Heart left ventricle (tissue), 16 donors: ENCODE measurements around the gene OXNAD1. TPM values are rescaled to one million over a fixed set of nuclear protein-coding genes. Genes with fewer than 3 reads are reported as not detected.
"Not testable (repeated sequence)": the region's sequence is repeated elsewhere in the genome, so short reads cannot be mapped to it uniquely, and the experiment has no call there.

ENCODE experiments used
- ATAC-seq, 4 donors: fragments of 200-7000 bp; cut with Tn5 transposase; one replicate each; pipeline ENCODE4 v1.9.1; 2020 to 2022; ENCODE audit warnings: moderate library complexity in 4 of 4, mild to moderate bottlenecking in 3 of 4, moderate number of reproducible peaks in 1 of 4
- DNase-seq, 5 donors: peaks; one replicate each; pipeline ENCODE4 v3.0.0-alpha.2; 2020
- H3K27ac ChIP-seq, 12 donors: fragments of 200-600 bp; sonication (generic) in 4 of 12; one replicate each; pipeline versions ENCODE4 v1.5.0 to v1.8.0; 2016 to 2022; ENCODE audit warnings: mild to moderate bottlenecking in 2 of 12
- H3K27me3 ChIP-seq, 9 donors: fragments of 200-600 bp; sonication (generic) in 2 of 9; one replicate each; pipeline versions ENCODE4 v1.5.1 to v1.8.0; 2016 to 2022; ENCODE audit warnings: mild to moderate bottlenecking in 3 of 9
- H3K36me3 ChIP-seq, 9 donors: fragments of 200-600 bp; sonication (generic) in 2 of 9; one replicate each; pipeline versions ENCODE4 v1.5.0 to v1.8.0; 2018 to 2022; ENCODE audit warnings: mild to moderate bottlenecking in 2 of 9
- H3K4me1 ChIP-seq, 12 donors: fragments of 200-600 bp; sonication (generic) in 4 of 12; one replicate each; pipeline versions ENCODE4 v1.5.0 to v1.8.0; 2016 to 2022; ENCODE audit warnings: mild to moderate bottlenecking in 3 of 12
- H3K4me3 ChIP-seq, 12 donors: fragments of 200-600 bp; sonication (generic) in 4 of 12; one replicate each; pipeline versions ENCODE4 v1.5.0 to v1.8.0; 2017 to 2022; ENCODE audit warnings: mild to moderate bottlenecking in 9 of 12, moderate library complexity in 4 of 12
- H3K9me3 ChIP-seq, 12 donors: fragments of 200-600 bp; sonication (generic) in 4 of 12; one replicate each; pipeline versions ENCODE4 v1.5.0 to v1.8.0; 2016 to 2022; ENCODE audit warnings: mild to moderate bottlenecking in 1 of 12
- CTCF ChIP-seq, 12 donors: fragments of 200-600 bp; sonication (generic) in 4 of 12; IDR thresholded peaks; one replicate each; pipeline versions ENCODE4 v1.5.0 to v1.8.0; 2018 to 2022; ENCODE audit warnings: antibody characterized with exemption in 12 of 12, mild to moderate bottlenecking in 5 of 12
- POLR2A ChIP-seq, 2 donors: fragments of 450-650 bp; IDR thresholded peaks; one replicate each; pipeline ENCODE4 v1.6.1; 2017; ENCODE audit warnings: antibody characterized with exemption in 2 of 2, mild to moderate bottlenecking in 2 of 2, moderate library complexity in 2 of 2
- WGBS, 4 donors: extraction: QIAGEN DNeasy Blood & Tissue Kit in 2 of 4; methylation state at CpG; one replicate each; pipeline versions ENCODE4 v1.1.5 to v1.1.7; 2013 to 2018; 5-methylcytosine and 5-hydroxymethylcytosine counted together
- intact Hi-C, 10 donors: fragments of 100-400 bp; cut with DNase I; formaldehyde crosslinking; loops; one replicate each; pipeline versions ENCODE4 v1.11.1 to v1.14.2; 2022
- polyA plus RNA-seq, 2 donors: library from polyadenylated mRNA; stranded (reverse); fragments of 200-250 nt; gene quantifications; one replicate each; pipeline ENCODE4 v1.2.3, GENCODE V29; 2013
- total RNA-seq, 9 donors: library from RNA; depleted of rRNA in 2 of 9; stranded (reverse); fragments of >200 nt in 2 of 9; fragmentation: NEBNext Ultra II Directional in 3 of 9; extraction: Animal tissue kit (Norgen Biotek cat#: 25700) in 3 of 9; gene quantifications; one replicate each; pipeline versions ENCODE4 v1.1.0 to v1.2.4, GENCODE V29; 2016 to 2023
- donor health status: ischemic (EF 13 %, LVEDD 7.1; RV severe dilation, severe dysfunction).
- donor health status: healthy with polysubstance abuse.
- donor health status: DM: no; HTN: yes; CAD: no.
- donor health status: DM: no; HTN: no; CAD: no.
- donor health status: ischemic (EF 25% LVEDD 6.9; RV normal size, moderate dysfunction).
- donor health status: ischemic (EF 25% LVEDD 5.7; RV mildly dilated, moderate dysfunction).
- donor health status: healthy.
- donor health status: DM: yes; HTN: yes; CAD: no.
- donor health status: ischemic (EF 35%, LVEDD 5.7; RV mildly dilated, moderate dysfunction).
- donor health status: nonischemic (EF 11% LVEDD 7.7; RV severe dilation, severe dysfunction).
- donor health status: DM: yes; HTN: yes; CAD: no.
- donor health status: PGD.
- donor health status: ischemic (EF 29% LVEDD 5.4; RV normal size, mild dysfunction).
- donor health status: nonischemic (EF 23%, LVEDD 6.1; RV moderate dilation, normal function).

The OXNAD1 gene
- total and polyA plus RNA-seq, 11 donors: 7.3 to 26.9 (median 18.1) TPM

GRCh38 chr3:16309558-16309957 lies 44.5 kb downstream of the OXNAD1 start:
- no peak overlapping the region for H3K4me3 ChIP-seq
- intact Hi-C loops: no loop called here
- no peaks in the 10 kb centered on the region for H3K9me3 ChIP-seq
- DNase-seq (no peak), ATAC-seq (no peak)
- TF ChIP-seq CTCF (IDR thresholded peaks at IDR 0.05): no peak
- H3K36me3 ChIP-seq: peaks cover 0 to 48% (median 35%) of the 10 kb centered on the region in 9 donors
- peak overlapping the region in 1 of 12 donors; percentile 50 for H3K27ac ChIP-seq
- WGBS, 4 donors: 42 to 91% (median 87%) methylated on average over 2 of the region's 2 CpGs
- H3K4me1 ChIP-seq: peaks cover 0 to 70% (median 11%) of the 10 kb centered on the region in 12 donors
- H3K27me3 ChIP-seq: no peaks in the 10 kb centered on the region

DNA sequence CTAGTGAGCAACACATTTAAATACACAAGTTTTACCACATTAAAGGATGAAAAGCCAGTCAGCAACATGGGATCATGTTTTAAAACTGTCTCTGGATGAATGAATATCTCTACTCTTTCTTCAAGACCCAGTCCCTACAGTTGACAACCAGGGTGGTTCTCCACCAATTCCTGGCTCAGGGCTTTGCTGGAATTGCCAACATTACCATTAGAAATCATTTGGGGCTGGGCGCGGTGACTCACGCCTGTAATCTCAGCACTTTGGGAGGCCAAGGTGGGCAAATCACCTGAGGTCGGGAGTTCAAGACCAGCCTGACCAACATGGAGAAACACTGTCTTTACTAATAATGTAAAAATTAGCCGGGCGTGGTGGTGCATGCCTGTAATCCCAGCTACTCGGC lies 45.5 kb downstream of the OXNAD1 start:
- ATAC-seq, intact Hi-C loops, DNase-seq, H3K27me3 ChIP-seq, H3K4me3 ChIP-seq, H3K9me3 ChIP-seq: not testable (repeated sequence)
- Histone ChIP-seq H3K4me1 (peaks cover 0 to 62% (median 11%) of the 10 kb centered on the region in 12 donors), H3K36me3 (peaks cover 0 to 55% (median 42%) of the 10 kb centered on the region in 9 donors), H3K27ac (peak overlapping the region in 1 of 12 donors; percentile 50)
- WGBS, 4 donors: 95 to 99% (median 97%) methylated on average over 7 of the region's 7 CpGs

GRCh38 chr3:16311960-16312451 lies 47.0 kb downstream of the OXNAD1 start:
- no peaks in the 10 kb centered on the region for H3K9me3 ChIP-seq
- peaks cover 0 to 56% (median 11%) of the 10 kb centered on the region in 12 donors for H3K4me1 ChIP-seq
- TF ChIP-seq CTCF (IDR thresholded peaks at IDR 0.05) (no peak), POLR2A (IDR thresholded peaks at IDR 0.05) (no peak)
- H3K36me3 ChIP-seq: peaks cover 0 to 64% (median 43%) of the 10 kb centered on the region in 9 donors
- peak; percentile 80 to 94 (median 86) for ATAC-seq
- intact Hi-C loops: loop anchor here in 1 of 10 donors (1.0 kb wide), 1 partner anchor 205 kb away; no protein-coding TSS in a partner anchor
- H3K27me3 ChIP-seq: no peaks in the 10 kb centered on the region
- peak in 4 of 5 donors; percentile 34 to 66 (median 61) for DNase-seq
- H3K4me3 ChIP-seq: no peak overlapping the region
- H3K27ac ChIP-seq: peak overlapping the region; percentile 9 to 80 (median 60)
- WGBS, 4 donors: 40 to 71% (median 45%) methylated on average over 3 to 6 of the region's 6 CpGs

DNA sequence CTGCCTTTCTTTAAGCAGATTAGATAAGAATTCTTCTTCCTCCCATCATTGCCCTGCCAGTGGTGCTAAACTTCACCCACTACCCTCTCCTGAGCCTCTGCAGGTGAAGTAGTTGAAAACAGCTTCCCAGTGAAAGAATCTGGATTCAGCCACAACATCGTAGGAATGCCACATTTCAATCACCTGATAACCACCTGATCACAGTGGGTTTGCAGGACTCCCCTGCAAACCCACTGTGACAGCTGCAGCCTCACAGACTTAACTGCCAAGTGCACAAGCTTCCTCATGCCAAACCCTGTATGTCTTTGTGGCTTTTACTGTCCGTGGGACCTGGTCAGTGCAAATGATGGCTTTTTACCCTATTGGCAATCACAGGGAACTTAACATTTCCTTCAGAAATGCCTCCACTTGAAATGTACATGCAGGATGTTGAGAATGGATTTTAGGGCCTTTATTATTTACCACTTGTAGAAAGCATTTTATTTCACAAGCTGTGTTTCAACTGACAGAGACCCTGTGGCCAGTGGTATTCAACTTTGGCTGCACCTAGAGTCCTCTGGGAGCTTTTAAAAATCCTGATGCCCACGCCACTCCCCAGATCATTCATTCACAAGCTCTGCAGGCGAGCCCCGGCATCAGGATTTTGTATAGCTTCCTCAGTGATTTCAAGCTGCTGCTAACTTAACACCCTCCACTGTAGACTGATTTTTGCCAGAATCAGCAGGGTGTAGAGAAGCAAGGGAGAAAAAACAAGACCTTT lies 49.1 kb downstream of the OXNAD1 start:
- intact Hi-C loops: no loop called here
- H3K27ac ChIP-seq: peak overlapping the region in 2 of 12 donors; percentile 9 to 80
- TF ChIP-seq POLR2A (IDR thresholded peaks at IDR 0.05) (no peak), CTCF (IDR thresholded peaks at IDR 0.05) (no peak)
- H3K27me3 ChIP-seq: no peaks in the 10 kb centered on the region
- H3K36me3 ChIP-seq: peaks cover 0 to 75% (median 64%) of the 10 kb centered on the region in 9 donors
- H3K4me1 ChIP-seq: peaks cover 0 to 55% (median 11%) of the 10 kb centered on the region in 12 donors
- ATAC-seq: no peak
- no peak overlapping the region for H3K4me3 ChIP-seq
- WGBS, 4 donors: 86 to 92% (median 89%) methylated on average over 5 of the region's 5 CpGs
- DNase-seq: no peak
- no peaks in the 10 kb centered on the region for H3K9me3 ChIP-seq
